ENCODE measurements around the gene PCDH9.

PCDH9 gene

DNA sequence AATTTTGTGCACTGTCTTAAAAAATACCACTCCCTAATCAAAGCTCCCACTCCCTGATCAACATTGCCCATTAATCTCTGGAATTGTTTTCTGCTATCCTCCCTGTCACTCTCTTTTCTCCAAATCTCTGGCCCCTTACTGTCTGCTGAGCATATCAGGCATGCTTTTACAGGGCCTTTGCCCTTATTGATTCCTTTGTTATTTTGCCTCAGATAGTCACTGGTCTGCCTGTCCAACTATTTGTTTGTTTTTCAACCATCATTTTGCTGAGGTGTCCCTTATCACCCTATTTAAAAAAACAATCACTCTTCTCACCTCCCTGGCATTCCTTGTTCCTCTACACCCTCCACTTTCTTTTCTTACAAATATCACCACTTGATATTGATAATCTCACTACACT, 153.0 kb downstream of the PCDH9 start:
- no peaks in the 10 kb centered on the region for H3K9me3 ChIP-seq (replicated peaks; ENCODE audit: low read length)
- H3K36me3 ChIP-seq (ENCODE audit: insufficient read depth, low read length) = no peaks in the 10 kb centered on the region
- no peak overlapping the region for H3K9ac ChIP-seq (ENCODE audit: low read depth, low read length)
- H3K4me3 ChIP-seq (ENCODE audit: low read length) = no peak overlapping the region
- H3K27me3 ChIP-seq (ENCODE audit: control insufficient read depth, insufficient read depth, low read length) = no peaks in the 10 kb centered on the region
- no peak overlapping the region for H3K4me2 ChIP-seq (ENCODE audit: low read length)
- H3K4me1 ChIP-seq (ENCODE audit: control insufficient read depth, insufficient read depth, low read length) = peaks cover 6% of the 10 kb centered on the region

DNA sequence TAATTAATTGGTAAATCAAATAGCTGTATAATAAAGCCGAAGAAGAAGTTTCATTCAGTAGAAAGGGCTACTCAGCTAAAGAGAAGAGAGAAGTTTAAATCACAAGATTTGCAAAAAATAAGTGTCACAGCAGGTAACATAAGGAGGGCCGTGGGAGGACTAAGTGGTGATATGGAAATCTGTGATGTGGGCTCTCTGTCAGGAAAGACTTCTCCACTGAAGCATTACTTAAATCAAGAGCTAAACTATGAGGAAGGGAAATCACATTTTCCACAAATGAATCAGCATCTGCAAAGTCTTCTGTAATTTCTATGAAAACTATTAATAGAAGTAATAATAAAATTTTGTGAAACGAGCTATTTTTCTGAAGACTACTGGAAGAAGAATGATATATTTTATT, 153.8 kb downstream of the PCDH9 start:
- peaks cover 6% of the 10 kb centered on the region for H3K4me1 ChIP-seq (ENCODE audit: control insufficient read depth, insufficient read depth, low read length)
- no peak overlapping the region for H3K4me3 ChIP-seq (ENCODE audit: low read length)
- H3K27me3 ChIP-seq (ENCODE audit: control insufficient read depth, insufficient read depth, low read length) = no peaks in the 10 kb centered on the region
- no peaks in the 10 kb centered on the region for H3K36me3 ChIP-seq (ENCODE audit: insufficient read depth, low read length)
- H3K4me2 ChIP-seq (ENCODE audit: low read length) = no peak overlapping the region
- no peak overlapping the region for H3K9ac ChIP-seq (ENCODE audit: low read depth, low read length)
- no peaks in the 10 kb centered on the region for H3K9me3 ChIP-seq (replicated peaks; ENCODE audit: low read length)

DNA sequence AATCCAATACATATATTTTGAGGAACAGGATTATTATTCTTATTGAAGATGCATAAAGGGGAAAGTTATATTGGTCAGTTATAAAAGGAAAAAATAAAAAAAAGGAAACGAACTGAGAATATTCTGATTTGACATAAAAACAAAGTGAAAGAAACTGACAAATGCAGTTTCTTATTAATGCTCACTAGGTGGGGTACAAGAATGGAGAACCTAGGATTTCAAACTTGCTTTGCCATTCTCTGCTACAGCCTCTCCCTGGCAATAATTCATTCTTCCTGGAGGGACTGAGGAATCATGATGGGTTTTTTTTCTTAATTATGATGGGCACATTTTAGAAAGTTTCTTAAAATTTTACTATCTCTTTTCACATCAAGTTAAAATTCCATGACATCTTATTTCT, 154.9 kb downstream of the PCDH9 start:
- H3K9ac ChIP-seq (ENCODE audit: low read depth, low read length) = peak overlapping the region; percentile 26
- H3K27me3 ChIP-seq (ENCODE audit: control insufficient read depth, insufficient read depth, low read length) = no peaks in the 10 kb centered on the region
- H3K4me1 ChIP-seq (ENCODE audit: control insufficient read depth, insufficient read depth, low read length) = peaks cover 6% of the 10 kb centered on the region
- no peaks in the 10 kb centered on the region for H3K9me3 ChIP-seq (replicated peaks; ENCODE audit: low read length)
- peak overlapping the region; percentile 22 for H3K4me3 ChIP-seq (ENCODE audit: low read length)
- H3K4me2 ChIP-seq (ENCODE audit: low read length) = peak overlapping the region; percentile 62
- no peaks in the 10 kb centered on the region for H3K36me3 ChIP-seq (ENCODE audit: insufficient read depth, low read length)

DNA sequence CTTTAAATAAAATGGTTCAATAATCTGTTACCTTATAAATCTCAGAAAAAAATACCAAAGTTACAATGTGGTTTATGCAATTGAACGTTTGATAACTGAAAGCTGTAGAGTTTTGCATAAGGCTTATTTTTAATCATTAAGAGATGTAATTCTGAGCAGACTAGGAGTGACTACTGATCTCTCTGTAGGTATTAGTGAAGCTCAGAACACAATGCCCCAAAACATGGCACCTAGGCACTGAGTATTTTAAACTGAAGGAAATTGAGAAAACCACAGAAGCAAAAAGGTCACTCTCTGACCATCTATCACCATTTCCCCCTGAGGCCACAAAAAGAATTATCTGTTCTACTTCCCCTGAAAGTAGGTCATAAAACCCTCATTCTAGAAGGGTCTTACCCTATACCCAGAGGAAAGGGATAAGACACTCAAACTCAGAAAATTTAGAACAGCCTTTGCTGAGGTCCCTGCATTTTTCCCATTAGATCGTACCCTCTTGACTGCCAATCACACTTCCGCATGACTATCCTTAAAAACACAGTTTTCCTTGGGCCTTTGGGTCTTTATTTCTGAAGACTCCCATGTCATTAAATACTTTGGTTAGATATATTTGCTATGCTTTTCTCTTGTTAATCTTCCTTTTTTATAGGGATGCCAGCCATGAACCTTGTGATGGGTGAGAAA, 158.1 kb downstream of the PCDH9 start:
- no peak overlapping the region for H3K4me3 ChIP-seq (ENCODE audit: low read length)
- no peaks in the 10 kb centered on the region for H3K9me3 ChIP-seq (replicated peaks; ENCODE audit: low read length)
- no peak overlapping the region for H3K4me2 ChIP-seq (ENCODE audit: low read length)
- no peaks in the 10 kb centered on the region for H3K27me3 ChIP-seq (ENCODE audit: control insufficient read depth, insufficient read depth, low read length)
- peaks cover 6% of the 10 kb centered on the region for H3K4me1 ChIP-seq (ENCODE audit: control insufficient read depth, insufficient read depth, low read length)
- H3K36me3 ChIP-seq (ENCODE audit: insufficient read depth, low read length) = no peaks in the 10 kb centered on the region
- no peak overlapping the region for H3K9ac ChIP-seq (ENCODE audit: low read depth, low read length)

DNA sequence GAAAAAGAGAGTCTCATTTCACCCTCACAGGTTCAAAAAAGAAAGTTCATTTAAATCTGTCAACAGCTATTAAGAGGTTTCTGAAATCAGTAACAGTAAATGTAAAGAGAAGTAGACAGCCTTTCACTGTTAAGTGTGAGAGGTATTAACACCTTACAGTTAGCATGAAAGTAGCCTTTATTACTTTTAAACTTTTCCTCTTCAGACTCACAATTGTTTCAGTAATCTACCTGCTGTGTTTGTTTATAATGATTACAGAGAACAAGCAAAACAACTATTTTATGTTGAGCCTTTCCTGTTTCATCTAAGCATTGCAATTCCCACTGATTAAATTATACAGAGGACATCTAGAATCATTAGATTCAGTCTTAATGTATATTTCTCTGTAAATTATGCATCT, 159.8 kb downstream of the PCDH9 start:
- Histone ChIP-seq H3K4me1 (ENCODE audit: control insufficient read depth, insufficient read depth, low read length) (no peaks in the 10 kb centered on the region), H3K9me3 (replicated peaks; ENCODE audit: low read length) (no peaks in the 10 kb centered on the region), H3K4me3 (ENCODE audit: low read length) (no peak overlapping the region), H3K27me3 (ENCODE audit: control insufficient read depth, insufficient read depth, low read length) (no peaks in the 10 kb centered on the region), H3K9ac (ENCODE audit: low read depth, low read length) (no peak overlapping the region), H3K4me2 (ENCODE audit: low read length) (no peak overlapping the region), H3K36me3 (ENCODE audit: insufficient read depth, low read length) (no peaks in the 10 kb centered on the region)

DNA sequence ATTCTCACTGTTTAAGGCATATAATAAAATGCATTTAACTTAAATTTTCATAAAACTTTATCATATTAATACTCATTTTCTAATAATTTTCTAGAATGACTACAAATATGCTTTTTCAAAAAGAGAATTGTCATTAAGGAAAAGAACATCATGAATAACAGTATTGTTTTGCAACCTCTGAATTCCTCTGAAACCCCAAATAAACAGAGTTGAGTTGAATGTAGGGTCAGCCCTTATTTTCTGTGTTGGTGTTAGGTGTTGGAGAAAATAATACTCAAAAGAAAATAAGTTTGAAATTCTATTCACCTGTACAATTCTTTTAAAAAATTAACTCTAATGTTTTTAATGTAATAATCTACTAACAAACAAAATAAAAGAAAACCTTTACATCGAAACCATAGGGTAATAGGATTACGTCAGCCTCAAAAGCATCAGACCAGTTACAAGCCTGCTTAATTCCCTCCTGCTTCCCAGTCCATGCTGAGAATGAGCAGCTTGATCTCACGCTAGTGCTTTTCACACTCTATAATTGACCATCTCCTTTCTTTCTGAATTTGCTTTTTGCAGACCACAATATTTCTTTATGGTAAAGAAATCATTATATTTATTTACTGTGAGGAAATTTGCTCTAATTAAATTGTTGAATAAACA, 160.9 kb downstream of the PCDH9 start:
- no peak overlapping the region for H3K9ac ChIP-seq (ENCODE audit: low read depth, low read length)
- no peaks in the 10 kb centered on the region for H3K4me1 ChIP-seq (ENCODE audit: control insufficient read depth, insufficient read depth, low read length)
- H3K9me3 ChIP-seq (replicated peaks; ENCODE audit: low read length) = no peaks in the 10 kb centered on the region
- no peak overlapping the region for H3K4me2 ChIP-seq (ENCODE audit: low read length)
- H3K4me3 ChIP-seq (ENCODE audit: low read length) = no peak overlapping the region
- H3K27me3 ChIP-seq (ENCODE audit: control insufficient read depth, insufficient read depth, low read length) = no peaks in the 10 kb centered on the region
- H3K36me3 ChIP-seq (ENCODE audit: insufficient read depth, low read length) = no peaks in the 10 kb centered on the region

DNA sequence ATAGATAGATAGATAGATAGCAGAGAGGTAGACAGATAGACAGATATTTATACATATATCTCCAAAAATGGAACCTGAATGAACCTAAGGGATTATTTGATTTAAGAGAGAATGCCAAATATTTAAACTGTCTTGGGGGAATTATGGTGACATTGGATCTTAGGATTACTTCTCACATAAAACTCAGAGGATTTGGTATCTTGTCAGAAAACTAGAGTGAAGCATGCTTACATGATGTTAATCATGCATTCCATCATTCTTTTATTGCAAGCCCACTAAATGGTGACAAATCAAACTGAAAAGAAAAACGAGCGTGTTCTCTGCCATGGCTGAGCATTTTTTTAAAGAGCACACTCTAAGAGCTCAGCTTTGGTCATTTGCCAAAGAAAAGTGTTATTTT, 165.2 kb downstream of the PCDH9 start:
- Histone ChIP-seq H3K4me3 (ENCODE audit: low read length) (no peak overlapping the region), H3K36me3 (ENCODE audit: insufficient read depth, low read length) (no peaks in the 10 kb centered on the region), H3K27me3 (ENCODE audit: control insufficient read depth, insufficient read depth, low read length) (no peaks in the 10 kb centered on the region), H3K9me3 (replicated peaks; ENCODE audit: low read length) (no peaks in the 10 kb centered on the region), H3K9ac (ENCODE audit: low read depth, low read length) (no peak overlapping the region), H3K4me1 (ENCODE audit: control insufficient read depth, insufficient read depth, low read length) (no peaks in the 10 kb centered on the region), H3K4me2 (ENCODE audit: low read length) (no peak overlapping the region)

DNA sequence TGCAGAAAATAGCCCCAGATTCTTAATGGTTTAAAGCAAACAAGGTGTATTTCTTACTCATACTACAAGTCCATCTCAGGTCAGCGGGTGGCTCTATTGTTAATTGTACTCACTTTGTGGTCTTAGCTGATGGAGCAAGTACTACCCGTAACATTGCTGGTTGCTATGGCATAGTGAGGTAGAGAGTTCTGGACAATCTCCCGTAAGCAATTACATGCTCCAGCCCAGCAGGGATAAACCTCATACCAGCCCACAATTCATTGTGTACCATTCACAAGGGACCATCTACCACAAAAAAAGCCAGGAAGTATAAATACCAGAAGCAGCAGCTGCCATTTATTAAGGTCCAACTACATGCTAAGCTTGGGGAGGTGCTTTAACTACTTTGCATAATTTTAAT, 167.1 kb downstream of the PCDH9 start:
- Histone ChIP-seq H3K4me1 (ENCODE audit: control insufficient read depth, insufficient read depth, low read length) (no peaks in the 10 kb centered on the region), H3K4me2 (ENCODE audit: low read length) (no peak overlapping the region), H3K27me3 (ENCODE audit: control insufficient read depth, insufficient read depth, low read length) (no peaks in the 10 kb centered on the region), H3K9ac (ENCODE audit: low read depth, low read length) (no peak overlapping the region), H3K9me3 (replicated peaks; ENCODE audit: low read length) (no peaks in the 10 kb centered on the region), H3K4me3 (ENCODE audit: low read length) (no peak overlapping the region), H3K36me3 (ENCODE audit: insufficient read depth, low read length) (no peaks in the 10 kb centered on the region)

DNA sequence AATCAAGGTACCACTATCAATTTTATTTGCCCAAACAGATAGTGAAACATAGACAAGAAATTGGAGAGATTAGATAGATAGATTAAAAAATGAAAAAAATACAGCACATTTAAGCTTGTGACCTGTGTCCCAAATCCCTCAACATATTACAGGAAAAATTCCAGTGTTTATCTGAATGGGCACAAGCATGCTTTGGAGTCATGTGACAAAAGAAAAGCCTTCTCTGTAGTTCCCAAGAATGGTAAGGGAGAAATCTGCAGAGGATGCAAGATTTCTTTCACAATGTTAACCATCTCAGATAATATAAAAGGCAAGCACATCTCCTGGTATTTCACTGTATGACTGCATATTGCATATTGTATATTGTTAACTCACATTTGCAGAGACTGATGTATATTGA, 168.0 kb downstream of the PCDH9 start:
- no peak overlapping the region for H3K9ac ChIP-seq (ENCODE audit: low read depth, low read length)
- no peak overlapping the region for H3K4me3 ChIP-seq (ENCODE audit: low read length)
- H3K4me2 ChIP-seq (ENCODE audit: low read length) = no peak overlapping the region
- H3K36me3 ChIP-seq (ENCODE audit: insufficient read depth, low read length) = no peaks in the 10 kb centered on the region
- no peaks in the 10 kb centered on the region for H3K4me1 ChIP-seq (ENCODE audit: control insufficient read depth, insufficient read depth, low read length)
- no peaks in the 10 kb centered on the region for H3K9me3 ChIP-seq (replicated peaks; ENCODE audit: low read length)
- H3K27me3 ChIP-seq (ENCODE audit: control insufficient read depth, insufficient read depth, low read length) = no peaks in the 10 kb centered on the region

DNA sequence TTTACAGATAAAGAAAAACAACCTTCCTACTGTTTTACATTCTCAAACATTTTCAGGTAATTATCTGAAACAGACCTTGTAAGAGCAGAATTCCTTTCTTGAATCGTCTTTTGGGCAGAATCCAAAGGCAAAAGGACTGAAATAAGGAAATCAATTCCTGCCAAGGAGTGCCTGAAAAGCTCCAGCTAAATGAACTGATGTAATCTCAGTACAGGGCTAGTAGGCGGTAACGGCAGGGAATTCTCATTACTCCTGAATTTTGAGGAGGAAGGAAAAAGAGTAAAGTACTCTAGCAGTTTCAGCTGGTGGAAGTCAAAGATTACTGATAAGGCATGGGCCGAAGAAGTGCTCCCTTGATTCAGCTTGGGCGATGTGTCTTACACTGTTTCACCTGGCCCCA, 168.4 kb downstream of the PCDH9 start:
- Histone ChIP-seq H3K27me3 (ENCODE audit: control insufficient read depth, insufficient read depth, low read length) (no peaks in the 10 kb centered on the region), H3K9me3 (replicated peaks; ENCODE audit: low read length) (no peaks in the 10 kb centered on the region), H3K9ac (ENCODE audit: low read depth, low read length) (no peak overlapping the region), H3K36me3 (ENCODE audit: insufficient read depth, low read length) (no peaks in the 10 kb centered on the region), H3K4me2 (ENCODE audit: low read length) (no peak overlapping the region), H3K4me3 (ENCODE audit: low read length) (no peak overlapping the region), H3K4me1 (ENCODE audit: control insufficient read depth, insufficient read depth, low read length) (no peaks in the 10 kb centered on the region)

DNA sequence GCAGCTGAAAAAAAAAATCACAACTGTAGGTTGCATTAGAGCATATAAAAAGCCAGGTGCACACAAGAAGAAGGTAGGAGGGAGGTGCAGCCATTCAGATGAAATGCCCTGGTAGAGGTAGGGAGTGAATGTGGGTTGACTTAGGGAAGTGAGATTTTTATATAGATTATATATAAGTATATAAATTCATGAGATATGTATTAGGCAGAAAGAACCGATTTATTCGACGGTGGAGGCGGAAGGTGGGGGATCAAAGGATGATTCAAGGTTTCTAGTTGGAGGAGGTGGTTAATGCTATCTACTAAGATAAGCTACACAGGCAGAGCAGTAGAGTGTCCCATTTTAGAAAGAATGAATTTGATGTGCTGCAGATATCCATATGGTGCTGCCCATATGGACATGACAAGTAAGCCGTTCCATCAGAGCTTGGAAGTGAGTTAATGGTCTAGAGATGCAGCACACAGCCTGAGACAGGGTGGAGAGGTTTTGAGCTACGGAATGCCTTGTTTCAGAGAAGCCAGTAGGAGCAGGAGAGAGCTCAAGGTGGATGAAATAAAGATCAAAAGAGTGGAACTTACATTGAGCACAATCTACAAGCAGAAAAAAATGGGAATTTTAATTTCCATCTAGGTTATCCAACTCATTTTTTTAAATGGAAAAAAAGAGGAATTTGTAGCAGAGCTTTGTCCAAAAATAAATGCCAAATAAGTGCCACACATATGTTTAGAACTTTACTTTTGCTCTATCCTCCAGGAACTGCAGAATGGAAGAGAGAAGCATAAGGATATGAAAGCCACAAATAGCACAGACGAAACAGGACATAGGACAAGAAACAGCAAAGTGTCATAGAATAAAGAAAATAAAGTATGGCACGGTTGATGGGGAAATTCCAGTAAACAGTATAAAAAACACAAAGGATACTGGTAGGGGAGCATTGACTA, 177.3 kb downstream of the PCDH9 start:
- peaks cover 17% of the 10 kb centered on the region for H3K4me1 ChIP-seq (ENCODE audit: control insufficient read depth, insufficient read depth, low read length)
- H3K4me2 ChIP-seq (ENCODE audit: low read length) = no peak overlapping the region
- no peak overlapping the region for H3K9ac ChIP-seq (ENCODE audit: low read depth, low read length)
- H3K36me3 ChIP-seq (ENCODE audit: insufficient read depth, low read length) = no peaks in the 10 kb centered on the region
- no peak overlapping the region for H3K4me3 ChIP-seq (ENCODE audit: low read length)
- no peaks in the 10 kb centered on the region for H3K9me3 ChIP-seq (replicated peaks; ENCODE audit: low read length)
- no peaks in the 10 kb centered on the region for H3K27me3 ChIP-seq (ENCODE audit: control insufficient read depth, insufficient read depth, low read length)
